Activated CD4-positive, alpha-beta T cell treated with anti-CD3 and anti-CD28 coated beads for 24 hours (primary cell): ENCODE data around the gene TBC1D16.

Experiments used
- DNase-seq, 2 donors: peaks; one replicate each; pipeline ENCODE4 v3.0.0-alpha.2; 2020; ENCODE audit warnings: low read depth in 2 of 2

Gene TBC1D16

DNA sequence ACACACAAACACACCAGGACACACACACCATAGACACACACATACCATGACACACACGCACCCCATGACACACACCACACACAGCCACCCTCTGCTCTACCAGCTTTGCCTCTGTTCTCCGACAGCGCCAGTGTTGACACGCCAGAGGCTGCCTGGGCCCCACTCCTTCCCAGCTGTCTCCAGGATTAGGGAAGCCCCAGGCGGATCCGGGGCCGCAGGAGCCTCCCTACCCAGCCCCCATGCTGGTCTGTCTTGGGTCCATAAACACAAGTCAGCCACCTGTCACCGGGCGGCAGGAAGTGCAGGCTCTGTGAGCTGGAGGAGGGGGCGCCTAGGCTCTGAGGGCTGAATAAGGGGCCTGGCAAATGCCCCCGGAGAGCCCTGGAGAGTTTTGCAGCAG is 10.5 kb downstream of the TBC1D16 start:
- DNase-seq = no peak

- DNase-seq = no peak
Observed at GRCh38 chr17:80024206-80024972, 11.3 kb downstream of the TBC1D16 start.

DNA sequence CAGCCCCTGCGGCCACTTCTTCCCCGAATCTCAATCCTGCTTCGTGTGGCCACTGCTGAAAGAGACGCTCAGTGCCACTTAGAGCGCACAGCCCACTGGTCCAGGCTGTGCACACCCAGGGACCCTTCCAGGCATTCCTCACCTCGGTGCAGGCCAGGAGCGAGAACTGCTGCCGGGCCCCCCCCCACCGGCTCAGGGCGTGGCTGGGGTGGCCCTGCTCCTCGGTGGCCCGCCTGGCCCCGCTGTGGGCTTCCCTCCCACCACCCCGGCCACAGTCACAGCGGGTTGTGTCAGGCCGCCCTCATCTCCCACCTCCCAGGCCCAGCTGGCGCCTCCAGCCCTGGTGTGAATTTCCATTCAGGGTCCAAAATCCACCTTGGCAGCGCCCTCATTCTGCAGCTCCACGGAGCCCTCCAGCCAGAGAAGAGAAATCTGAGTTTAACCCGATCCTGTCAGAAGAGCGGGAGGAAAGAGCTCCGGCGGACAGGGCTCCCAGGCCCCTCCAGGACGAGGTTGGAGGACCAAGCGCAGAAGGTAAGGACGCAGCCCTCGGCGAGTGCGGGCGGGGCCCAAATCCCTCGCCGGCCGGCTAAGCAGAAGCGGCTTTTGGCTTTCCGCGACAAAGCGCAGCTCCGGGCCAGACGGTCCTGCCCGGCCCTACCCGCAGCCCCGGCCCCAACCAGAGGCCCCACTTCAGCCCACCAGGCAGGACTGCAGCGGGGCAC is 12.0 kb downstream of the TBC1D16 start:
- DNase-seq = no peak

DNA sequence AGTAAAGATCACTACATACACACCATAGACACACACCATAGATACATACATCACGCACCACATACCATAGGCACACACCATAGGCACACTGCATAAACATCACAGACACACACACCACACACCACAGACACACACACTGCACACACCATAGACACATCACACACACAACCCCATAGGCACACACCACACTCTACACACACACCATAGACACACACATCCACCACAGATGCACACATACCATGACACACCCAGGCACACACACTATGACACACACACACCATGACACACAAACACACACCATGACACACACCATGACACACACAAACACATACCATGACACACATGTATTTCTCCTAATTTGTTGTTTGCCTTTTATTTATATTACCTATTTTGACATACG is 14.1 kb downstream of the TBC1D16 start:
- no peak for DNase-seq

- DNase-seq = no peak
Observed at GRCh38 chr17:80018917-80019651, 16.6 kb downstream of the TBC1D16 start.

DNA sequence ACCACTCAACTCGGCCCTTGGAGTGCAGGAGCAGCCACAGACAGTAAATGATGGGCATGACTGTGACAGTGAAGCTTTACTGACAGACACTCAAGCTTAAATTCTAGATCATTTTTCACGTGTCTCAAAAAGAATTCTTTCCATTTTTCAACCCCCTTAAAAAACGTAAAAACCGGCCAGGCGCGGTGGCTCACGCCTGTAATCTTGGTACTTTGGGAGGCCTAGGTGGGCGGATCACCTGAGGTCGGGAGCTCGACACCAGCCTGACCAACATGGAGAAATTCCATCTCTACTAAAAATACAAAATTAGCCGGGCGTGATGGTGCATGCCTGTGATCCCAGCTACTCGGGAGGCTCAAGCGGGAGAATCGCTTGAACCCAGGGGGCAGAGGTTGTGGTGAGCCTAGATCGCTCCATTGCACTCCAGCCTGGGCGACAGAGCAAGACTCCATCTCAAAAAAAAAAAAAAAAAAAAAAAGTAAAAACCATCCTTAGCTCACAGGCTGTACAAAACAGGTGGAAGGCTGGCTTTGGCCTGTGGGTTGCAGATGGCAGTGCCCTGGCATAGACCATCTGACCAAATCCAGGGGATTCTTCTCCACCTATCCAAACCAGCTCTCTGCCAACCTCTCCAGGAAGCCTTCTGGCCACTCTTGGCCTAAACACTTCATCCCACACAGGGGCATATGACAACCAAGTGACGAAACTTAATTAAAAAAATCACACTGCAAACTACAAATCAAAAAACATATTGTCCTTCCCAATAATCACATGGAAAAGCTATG is 18.3 kb downstream of the TBC1D16 start:
- no peak for DNase-seq

DNA sequence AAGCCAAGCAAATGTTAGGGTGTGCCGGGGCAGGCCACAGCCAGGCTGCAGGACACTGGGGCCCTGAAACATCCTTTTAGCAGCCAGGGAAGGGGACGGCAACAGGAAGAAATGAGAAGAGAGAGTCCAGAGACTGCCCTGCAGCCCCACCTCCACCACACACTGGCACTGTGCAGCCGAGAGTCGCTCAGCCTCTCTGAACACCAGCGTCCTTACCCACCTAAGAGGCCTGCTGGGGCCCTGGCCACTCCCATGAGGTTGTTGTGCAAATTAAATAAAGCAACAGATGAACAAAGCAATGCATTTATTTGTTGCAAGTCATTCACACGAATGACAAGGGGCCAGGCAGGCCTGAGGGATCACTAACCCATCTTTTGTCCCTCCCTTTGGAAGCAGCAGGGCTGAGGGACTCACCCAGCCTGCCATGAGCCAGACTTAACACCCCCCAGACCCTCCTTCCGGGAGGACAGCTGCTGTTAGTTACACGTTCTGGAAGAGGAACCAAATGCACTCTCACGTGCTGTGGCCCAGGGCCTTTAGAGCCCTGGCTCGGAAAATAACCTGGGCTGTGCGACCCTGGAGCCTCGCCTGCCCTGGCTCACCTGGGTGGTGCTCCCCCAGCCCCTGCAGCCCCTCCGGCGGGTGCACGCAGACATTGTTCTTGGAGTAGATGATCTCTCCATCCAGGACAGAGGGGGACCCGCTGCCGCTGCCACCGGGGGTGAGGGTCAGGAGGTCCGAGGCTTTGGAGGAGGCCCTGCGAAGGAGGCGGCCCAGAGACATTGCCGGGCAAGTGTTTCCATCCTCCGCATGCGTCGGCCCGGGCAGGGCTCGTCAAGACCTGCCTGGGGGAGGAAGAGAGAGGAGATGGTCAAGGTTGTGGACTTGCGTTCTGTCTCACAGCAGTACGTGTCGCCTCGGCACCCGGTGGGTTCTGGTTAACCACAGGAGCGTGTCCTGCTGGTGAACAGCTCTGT is 22.6 kb downstream of the TBC1D16 start:
- no peak for DNase-seq

GRCh38 chr17:80011989-80012555 is 23.6 kb downstream of the TBC1D16 start:
- no peak for DNase-seq

- DNase-seq = no peak
Observed at GRCh38 chr17:80010283-80010858, 25.3 kb downstream of the TBC1D16 start.

GRCh38 chr17:80009391-80010282 is 26.0 kb downstream of the TBC1D16 start:
- DNase-seq = no peak

- no peak for DNase-seq
Observed at GRCh38 chr17:80008848-80009247, 26.8 kb downstream of the TBC1D16 start.

- peak; percentile 67 to 82 for DNase-seq
Observed at GRCh38 chr17:80008383-80008840, 27.3 kb downstream of the TBC1D16 start.

DNA sequence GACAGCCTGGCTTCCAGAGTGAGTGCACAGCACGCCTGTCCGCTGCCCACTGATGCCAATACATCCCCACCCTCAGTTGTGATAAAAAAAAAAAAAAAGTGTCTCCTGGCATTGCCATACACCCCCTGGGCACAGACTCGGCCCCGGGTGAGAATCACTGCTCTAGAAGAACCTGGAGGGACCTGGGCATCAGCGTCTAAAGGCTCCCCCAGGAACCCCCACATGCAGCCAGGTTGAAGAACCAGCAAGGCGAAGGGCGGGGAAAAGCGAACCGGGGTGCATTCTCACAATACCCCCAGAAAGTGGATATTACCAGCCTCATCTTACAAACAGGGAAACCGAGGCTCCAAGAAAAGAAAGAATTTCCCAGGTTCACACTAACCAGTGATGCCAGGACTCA is 27.7 kb downstream of the TBC1D16 start:
- DNase-seq = no peak

- no peak for DNase-seq
Observed at GRCh38 chr17:80006811-80007752, 28.6 kb downstream of the TBC1D16 start.

DNA sequence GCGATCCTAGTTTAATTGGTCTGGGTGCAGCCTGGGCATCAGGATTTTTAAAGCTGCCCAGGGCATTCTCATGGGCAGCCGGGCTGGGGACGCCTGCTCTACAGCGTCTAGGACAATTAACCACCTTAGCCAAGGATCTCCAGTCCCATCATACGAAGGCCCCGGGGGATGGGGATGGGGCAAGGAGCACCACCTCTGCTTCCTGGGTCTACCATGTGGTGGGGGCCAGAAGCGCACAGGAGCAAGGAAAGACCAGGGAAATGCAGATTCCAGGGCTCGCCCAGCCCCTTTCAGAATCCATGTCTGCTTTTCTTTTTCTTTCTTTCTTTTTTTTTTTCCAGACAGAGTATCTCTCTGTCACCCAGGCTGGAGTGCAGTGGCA is 29.3 kb downstream of the TBC1D16 start:
- no peak for DNase-seq

- DNase-seq = peak; percentile 37 to 52
Observed at GRCh38 chr17:80005360-80006338, 30.0 kb downstream of the TBC1D16 start.
